ENCODE measurements around the gene MGAT4D.
"Not testable (repeated sequence)": the region's sequence is repeated elsewhere in the genome, so short reads cannot be mapped to it uniquely, and the experiment has no call there.

MGAT4D gene

DNA sequence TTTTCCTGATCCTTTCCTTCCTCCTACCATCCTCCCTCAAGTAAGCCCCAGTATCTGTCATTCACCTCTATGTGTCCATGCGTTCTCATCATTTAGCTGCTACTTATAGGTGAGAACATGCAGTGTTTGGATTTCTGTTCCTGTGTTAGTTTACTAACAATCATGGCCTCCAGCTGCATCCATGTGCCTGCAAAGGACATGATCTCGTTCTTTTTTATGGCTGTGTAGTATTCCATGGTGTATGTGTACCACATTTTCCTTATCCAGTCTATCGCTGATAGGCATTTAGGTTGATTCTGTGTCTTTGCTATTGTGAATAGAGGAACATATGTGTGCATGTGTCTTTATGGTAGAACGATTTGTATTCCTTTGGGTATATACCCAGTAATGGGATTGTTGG lies 53.7 kb downstream of the MGAT4D start:
- FAIRE-seq; DNase-seq (ENCODE audit: extremely low spot score, insufficient read length, low read depth): not testable (repeated sequence)

- DNase-seq (ENCODE audit: extremely low spot score, insufficient read length, low read depth) (no peak), FAIRE-seq (no peak)
Measured at GRCh38 chr4:140439644-140440142, 58.4 kb downstream of the MGAT4D start.

- FAIRE-seq: no peak
- no peak for DNase-seq (ENCODE audit: extremely low spot score, insufficient read length, low read depth)
Measured at GRCh38 chr4:140427919-140428471, 70.1 kb downstream of the MGAT4D start.

DNA sequence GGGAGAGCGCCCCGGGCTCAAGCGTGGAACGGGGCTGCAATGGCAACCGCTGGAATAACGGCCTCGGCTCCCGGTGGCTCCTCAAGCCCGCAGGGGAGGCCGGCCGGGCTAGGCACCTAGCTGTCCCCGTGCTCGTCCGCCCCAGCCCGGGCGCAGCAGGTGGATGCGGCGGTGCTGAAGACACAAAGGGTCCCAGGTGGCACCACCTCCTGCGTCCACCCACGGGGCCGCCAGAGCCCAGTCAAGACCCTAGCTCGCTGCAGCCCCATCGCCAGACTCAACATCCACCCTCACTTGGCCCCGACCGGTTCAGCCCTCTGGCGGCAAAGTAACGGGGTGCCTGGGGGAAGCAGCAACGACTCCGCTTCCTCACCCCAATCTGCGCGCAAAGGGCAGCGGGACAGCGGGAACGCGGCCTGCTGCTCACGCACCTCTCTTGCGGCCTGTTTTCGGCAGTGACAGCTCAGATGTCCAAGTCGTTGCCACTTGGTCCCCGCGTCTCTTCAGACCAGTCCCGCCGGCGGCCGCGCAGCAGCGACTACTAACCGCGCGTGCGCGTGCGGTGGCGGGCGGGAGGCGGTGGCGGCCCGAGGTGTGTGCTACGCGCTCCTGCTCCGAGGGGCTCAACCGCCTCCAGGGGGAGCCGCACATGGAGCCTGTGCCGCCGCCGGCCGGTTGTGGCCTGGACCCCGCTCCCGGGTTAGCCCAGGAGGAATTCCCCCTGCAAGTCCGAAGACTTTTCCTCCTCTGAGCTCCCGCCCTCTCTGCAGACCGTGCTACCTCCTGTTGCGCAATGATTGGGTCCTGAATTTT lies 70.8 kb downstream of the MGAT4D start, which contains the start of gene CLGN:
Gene CLGN (minus strand): TSS at position 543 of the 813 bp plus-strand sequence. CDS start 14,570 bp downstream, outside the sequence.
- DNase-seq (ENCODE audit: extremely low spot score, insufficient read length, low read depth): peak; percentile 32
- no peak for FAIRE-seq

DNA sequence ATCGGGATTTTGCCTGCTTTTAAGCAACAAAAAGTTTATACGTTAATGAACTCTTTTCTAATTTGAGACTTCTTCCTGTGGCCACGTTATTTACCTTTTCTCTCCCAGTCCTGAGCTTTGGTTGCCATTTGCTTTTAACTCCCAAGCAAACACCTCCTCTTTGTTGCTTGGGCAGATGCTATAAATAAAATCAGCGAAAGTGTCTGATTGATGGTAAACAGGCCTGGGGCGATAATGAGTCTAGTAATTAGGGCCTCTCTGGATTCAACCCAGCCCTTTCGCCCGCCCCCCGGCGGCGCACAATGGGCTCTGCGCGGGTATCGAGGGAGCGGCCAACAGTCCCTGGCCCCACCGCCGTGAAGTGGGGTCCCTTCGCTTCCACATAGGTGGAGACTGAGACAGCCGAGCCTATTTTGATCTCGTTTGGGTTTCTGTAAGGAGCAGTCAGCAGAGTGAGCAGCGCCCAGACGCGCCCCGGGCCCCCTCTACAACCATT lies 71.4 kb downstream of the MGAT4D start:
- DNase-seq (ENCODE audit: extremely low spot score, insufficient read length, low read depth) (no peak), FAIRE-seq (no peak)

GRCh38 chr4:140423106-140423505 lies 75.0 kb downstream of the MGAT4D start:
- FAIRE-seq (no peak), DNase-seq (ENCODE audit: extremely low spot score, insufficient read length, low read depth) (no peak)

- DNase-seq (ENCODE audit: extremely low spot score, insufficient read length, low read depth); FAIRE-seq: not testable (repeated sequence)
Measured at GRCh38 chr4:140413130-140413969, 84.7 kb downstream of the MGAT4D start.

GRCh38 chr4:140408974-140409373 lies 89.1 kb downstream of the MGAT4D start:
- DNase-seq (ENCODE audit: extremely low spot score, insufficient read length, low read depth) (no peak), FAIRE-seq (no peak)

- DNase-seq (ENCODE audit: extremely low spot score, insufficient read length, low read depth) (no peak), FAIRE-seq (no peak)
Measured at GRCh38 chr4:140406292-140406691, 91.8 kb downstream of the MGAT4D start.

DNA sequence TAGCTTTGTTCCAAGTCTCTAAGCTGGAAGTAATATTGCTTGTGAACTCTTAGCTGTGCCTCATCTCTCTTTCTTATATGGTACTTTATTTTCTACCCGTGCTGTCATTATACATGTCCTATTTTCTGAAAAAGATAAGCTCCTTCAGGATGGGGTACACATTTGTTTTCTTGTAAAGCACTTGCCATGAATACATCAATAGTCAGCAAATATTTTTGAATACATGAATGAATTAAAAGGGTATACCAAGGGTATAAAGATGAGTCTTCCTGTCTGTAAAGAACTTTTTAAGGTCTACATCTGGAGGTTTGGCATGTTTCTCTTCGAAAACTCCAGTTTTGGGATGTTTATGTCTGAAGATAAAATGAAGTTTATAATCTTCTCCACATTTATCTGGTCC lies 98.0 kb downstream of the MGAT4D start:
- FAIRE-seq (no peak), DNase-seq (ENCODE audit: extremely low spot score, insufficient read length, low read depth) (no peak)

DNA sequence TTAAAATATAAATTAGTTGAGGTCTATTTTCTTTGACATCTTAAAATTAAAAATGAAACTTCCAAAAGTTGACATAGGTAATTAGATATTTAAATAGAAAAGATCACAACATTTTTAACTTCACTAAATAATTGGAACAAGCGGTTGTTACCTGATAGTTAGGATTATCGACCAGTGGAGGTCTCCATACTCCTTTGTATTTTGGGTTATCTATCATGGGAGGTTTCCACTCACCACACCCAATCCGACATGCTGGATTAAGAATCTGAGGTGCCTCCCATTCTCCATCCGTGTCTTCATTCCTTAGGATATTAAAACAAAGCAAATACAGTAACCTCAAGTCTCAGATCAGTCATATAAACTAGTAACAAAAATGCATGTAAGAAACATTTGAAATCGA lies 102.4 kb downstream of the MGAT4D start:
- FAIRE-seq (no peak), DNase-seq (ENCODE audit: extremely low spot score, insufficient read length, low read depth) (no peak)

Measured in GM18507 (cell line).